Measurements from ENCODE around the gene EFNA5. TPM values are rescaled to one million over a fixed set of nuclear protein-coding genes. Genes with fewer than 3 reads are reported as not detected.

Gene EFNA5
- polyA plus RNA-seq, 1 donor (not counting 4 experiments of a cell fraction or from before 2014, with no cell fraction given), result 4.8 TPM

GRCh38 chr5:107570181-107570580, 100.6 kb downstream of the EFNA5 start:
- TF ChIP-seq, protein P1, sequence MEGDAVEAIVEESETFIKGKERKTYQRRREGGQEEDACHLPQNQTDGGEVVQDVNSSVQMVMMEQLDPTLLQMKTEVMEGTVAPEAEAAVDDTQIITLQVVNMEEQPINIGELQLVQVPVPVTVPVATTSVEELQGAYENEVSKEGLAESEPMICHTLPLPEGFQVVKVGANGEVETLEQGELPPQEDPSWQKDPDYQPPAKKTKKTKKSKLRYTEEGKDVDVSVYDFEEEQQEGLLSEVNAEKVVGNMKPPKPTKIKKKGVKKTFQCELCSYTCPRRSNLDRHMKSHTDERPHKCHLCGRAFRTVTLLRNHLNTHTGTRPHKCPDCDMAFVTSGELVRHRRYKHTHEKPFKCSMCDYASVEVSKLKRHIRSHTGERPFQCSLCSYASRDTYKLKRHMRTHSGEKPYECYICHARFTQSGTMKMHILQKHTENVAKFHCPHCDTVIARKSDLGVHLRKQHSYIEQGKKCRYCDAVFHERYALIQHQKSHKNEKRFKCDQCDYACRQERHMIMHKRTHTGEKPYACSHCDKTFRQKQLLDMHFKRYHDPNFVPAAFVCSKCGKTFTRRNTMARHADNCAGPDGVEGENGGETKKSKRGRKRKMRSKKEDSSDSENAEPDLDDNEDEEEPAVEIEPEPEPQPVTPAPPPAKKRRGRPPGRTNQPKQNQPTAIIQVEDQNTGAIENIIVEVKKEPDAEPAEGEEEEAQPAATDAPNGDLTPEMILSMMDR (optimal IDR thresholded peaks at IDR 0.05 in 1 of 3, IDR thresholded peaks at IDR 0.05 in 1 of 3, conservative IDR thresholded peaks at IDR 0.05 in 1 of 3; ENCODE audit: extremely low read depth in 1 of 3, insufficient read depth in 2 of 3, low read length in 3 of 3), result no peak
- TF ChIP-seq EZH2 (IDR thresholded peaks at IDR 0.05; ENCODE audit: low read length), result no peak

DNA sequence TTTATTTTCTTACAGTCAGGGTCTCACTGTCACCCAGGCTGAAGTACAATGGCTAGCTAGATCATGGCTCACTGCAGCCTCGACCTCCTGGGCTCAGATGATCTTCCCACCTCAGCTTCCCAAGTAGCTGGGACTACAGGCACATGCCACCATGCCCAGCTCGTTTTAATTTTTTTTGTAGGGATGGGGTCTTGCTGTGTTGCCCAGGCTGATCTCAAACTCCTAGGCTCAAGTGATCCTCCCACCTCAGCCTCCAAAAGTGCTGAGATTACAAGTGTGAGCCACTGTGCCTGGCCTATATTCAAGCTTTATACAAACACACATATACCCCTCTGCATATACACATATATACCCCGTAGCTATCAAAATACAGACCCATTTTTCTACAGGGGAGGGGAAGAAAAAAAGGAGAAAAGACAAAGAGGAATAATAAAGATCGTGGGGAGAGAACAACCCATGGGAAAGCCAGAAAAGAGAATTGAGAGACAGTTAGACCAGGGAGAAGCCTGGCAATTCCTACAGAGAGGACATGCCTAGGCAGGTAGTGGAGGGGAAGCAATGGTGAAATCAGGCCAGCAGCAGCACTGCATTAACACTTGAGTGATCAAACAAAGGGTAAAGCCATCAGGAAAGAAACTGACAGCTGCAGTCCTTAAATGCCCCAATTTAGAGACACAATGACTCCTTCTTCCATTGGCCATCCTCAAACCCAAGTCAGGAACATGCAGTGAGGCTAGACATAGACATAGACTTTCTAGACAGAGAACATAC, 102.7 kb downstream of the EFNA5 start:
- dilution Hi-C loops (cut with MboI; ENCODE audit: extremely low pct_ligation_motif_present, low sequenced_read_pairs), result no loop called here
- Histone ChIP-seq H2AFZ (ENCODE audit: control insufficient read depth, low read length) (no peak overlapping the region), H3K9ac (ENCODE audit: control insufficient read depth, extremely low read depth, insufficient read depth, low read length) (peak overlapping the region; percentile 14), H3K4me1 (ENCODE audit: control insufficient read depth, extremely low read depth, insufficient read depth, low read length) (peaks cover 34% of the 10 kb centered on the region), H3K36me3 (ENCODE audit: control insufficient read depth in 2 of 2, extremely low read depth in 1 of 2, insufficient read depth in 2 of 2, low read length in 2 of 2) (no peaks in the 10 kb centered on the region), H3K9me3 (ENCODE audit: control insufficient read depth, low read depth, low read length) (no peaks in the 10 kb centered on the region), H3K4me2 (ENCODE audit: control insufficient read depth, extremely low read depth, insufficient read depth, low read depth, low read length) (peak overlapping the region; percentile 57), H3K4me3 (ENCODE audit: control insufficient read depth in 2 of 3, extremely low read depth in 1 of 3, insufficient read depth in 2 of 3, low read depth in 1 of 3, low read length in 3 of 3) (peak overlapping the region in 1 of 3 experiments; percentile 28), H3K27ac (ENCODE audit: control insufficient read depth, insufficient read depth, low read length) (peak overlapping the region; percentile 29), H3K9me1 (ENCODE audit: control insufficient read depth, extremely low read depth, insufficient read depth, low read length) (no peaks in the 10 kb centered on the region), H3K79me2 (ENCODE audit: control insufficient read depth, insufficient read depth, low read length) (peaks cover 30% of the 10 kb centered on the region), H3K27me3 (ENCODE audit: control insufficient read depth, extremely low read depth, insufficient read depth, low read length) (no peaks in the 10 kb centered on the region), H4K20me1 (ENCODE audit: control insufficient read depth, extremely low read depth, insufficient read depth, low read length) (no peaks in the 10 kb centered on the region)
- DNase-seq (ENCODE audit: low read depth, low spot score), result peak; percentile 32
- FAIRE-seq, result peak; percentile 48
- TF ChIP-seq EZH2 (IDR thresholded peaks at IDR 0.05; ENCODE audit: low read length), result no peak
- TF ChIP-seq, protein P1 (optimal IDR thresholded peaks at IDR 0.05 in 1 of 3, IDR thresholded peaks at IDR 0.05 in 1 of 3, conservative IDR thresholded peaks at IDR 0.05 in 1 of 3; ENCODE audit: extremely low read depth in 1 of 3, insufficient read depth in 2 of 3, low read length in 3 of 3), result no peak

More at GRCh38 chr5:107570181-107570580, 100.6 kb downstream of the EFNA5 start:
- H3K9me1 ChIP-seq (ENCODE audit: control insufficient read depth, extremely low read depth, insufficient read depth, low read length), result no peaks in the 10 kb centered on the region
- no peak overlapping the region for H3K27ac ChIP-seq (ENCODE audit: control insufficient read depth, insufficient read depth, low read length)
- H3K9ac ChIP-seq (ENCODE audit: control insufficient read depth, extremely low read depth, insufficient read depth, low read length), result no peak overlapping the region
- peaks cover 31% of the 10 kb centered on the region for H3K79me2 ChIP-seq (ENCODE audit: control insufficient read depth, insufficient read depth, low read length)
- peaks cover 34% of the 10 kb centered on the region for H3K4me1 ChIP-seq (ENCODE audit: control insufficient read depth, extremely low read depth, insufficient read depth, low read length)
- no peak overlapping the region for H3K4me2 ChIP-seq (ENCODE audit: control insufficient read depth, extremely low read depth, insufficient read depth, low read depth, low read length)
- H2AFZ ChIP-seq (ENCODE audit: control insufficient read depth, low read length), result no peak overlapping the region
- H3K27me3 ChIP-seq (ENCODE audit: control insufficient read depth, extremely low read depth, insufficient read depth, low read length), result no peaks in the 10 kb centered on the region
- no peaks in the 10 kb centered on the region for H4K20me1 ChIP-seq (ENCODE audit: control insufficient read depth, extremely low read depth, insufficient read depth, low read length)
- dilution Hi-C loops (cut with MboI; ENCODE audit: extremely low pct_ligation_motif_present, low sequenced_read_pairs), result no loop called here
- no peaks in the 10 kb centered on the region for H3K9me3 ChIP-seq (ENCODE audit: control insufficient read depth, low read depth, low read length)
- H3K36me3 ChIP-seq (ENCODE audit: control insufficient read depth in 2 of 2, extremely low read depth in 1 of 2, insufficient read depth in 2 of 2, low read length in 2 of 2), result no peaks in the 10 kb centered on the region
- FAIRE-seq (no peak), DNase-seq (ENCODE audit: low read depth, low spot score) (no peak)
- H3K4me3 ChIP-seq (ENCODE audit: control insufficient read depth in 2 of 3, extremely low read depth in 1 of 3, insufficient read depth in 2 of 3, low read depth in 1 of 3, low read length in 3 of 3), result no peak overlapping the region

All from keratinocyte (primary cell).